ENCODE data around the gene PGPEP1.

GRCh38 chr19:18385359-18385674 is 44.9 kb downstream of the PGPEP1 start:
- TF ChIP-seq CTCF (conservative IDR thresholded peaks at IDR 0.05 in 1 of 2, IDR thresholded peaks at IDR 0.05 in 1 of 2; ENCODE audit: extremely low read depth in 1 of 2, insufficient read depth in 1 of 2, low read depth in 1 of 2, low read length in 2 of 2) (no peak), EZH2 (IDR thresholded peaks at IDR 0.05; ENCODE audit: borderline replicate concordance, low read length) (no peak)

Measured in mammary epithelial cell (primary cell).